GM21825 (cell line): Measurements from ENCODE around the gene SNCAIP.

Experiments used
- ATAC-seq: cut with Tn5 transposase; IDR thresholded peaks from one replicate; pipeline ENCODE4 v1.9.1; 2021; ENCODE audit warnings: mild to moderate bottlenecking, moderate library complexity; ENCODE audit not compliant: unreplicated experiment

Gene SNCAIP

GRCh38 chr5:122421374-122422079 lies 109.5 kb downstream of the SNCAIP start:
- ATAC-seq: peak; percentile 72

GRCh38 chr5:122423221-122423620 lies 111.2 kb downstream of the SNCAIP start:
- no peak for ATAC-seq

GRCh38 chr5:122424132-122424531 lies 112.1 kb downstream of the SNCAIP start:
- no peak for ATAC-seq

GRCh38 chr5:122426301-122426700 lies 114.3 kb downstream of the SNCAIP start:
- ATAC-seq: no peak

- no peak for ATAC-seq
These were observed 115.6 kb downstream of the SNCAIP start for GRCh38 chr5:122427621-122428020.

- no peak for ATAC-seq
These were observed 117.7 kb downstream of the SNCAIP start for GRCh38 chr5:122429545-122430318.

GRCh38 chr5:122430319-122430586 lies 118.2 kb downstream of the SNCAIP start:
- ATAC-seq: no peak

- no peak for ATAC-seq
These were observed 119.3 kb downstream of the SNCAIP start for GRCh38 chr5:122431298-122431697.

- ATAC-seq: no peak
These were observed 122.4 kb downstream of the SNCAIP start for GRCh38 chr5:122434205-122434970.

- no peak for ATAC-seq
These were observed 123.2 kb downstream of the SNCAIP start for GRCh38 chr5:122435234-122435633.

- ATAC-seq: no peak
These were observed 123.7 kb downstream of the SNCAIP start for GRCh38 chr5:122435761-122436160.

GRCh38 chr5:122436615-122437014 lies 124.6 kb downstream of the SNCAIP start:
- no peak for ATAC-seq

GRCh38 chr5:122439645-122440044 lies 127.6 kb downstream of the SNCAIP start:
- no peak for ATAC-seq

- ATAC-seq: peak; percentile 61
These were observed 130.9 kb downstream of the SNCAIP start for GRCh38 chr5:122442938-122443337.

GRCh38 chr5:122444411-122444810 lies 132.4 kb downstream of the SNCAIP start:
- ATAC-seq: no peak

- ATAC-seq: no peak
These were observed 133.0 kb downstream of the SNCAIP start for GRCh38 chr5:122445070-122445469.

- no peak for ATAC-seq
These were observed 135.0 kb downstream of the SNCAIP start for GRCh38 chr5:122447072-122447471.

- no peak for ATAC-seq
These were observed 135.8 kb downstream of the SNCAIP start for GRCh38 chr5:122447879-122448278.

- ATAC-seq: no peak
These were observed 142.5 kb downstream of the SNCAIP start for GRCh38 chr5:122454541-122454940.

GRCh38 chr5:122455939-122456338 lies 143.9 kb downstream of the SNCAIP start:
- no peak for ATAC-seq

- ATAC-seq: no peak
These were observed 145.3 kb downstream of the SNCAIP start for GRCh38 chr5:122457178-122457826.
